GM20000 (cell line): ENCODE data around the gene LEMD3.
"Not testable (repeated sequence)": the region's sequence is repeated elsewhere in the genome, so short reads cannot be mapped to it uniquely, and the experiment has no call there.

ENCODE experiments used
- DNase-seq: peaks from one replicate; pipeline ENCODE4 v3.0.0; 2012; ENCODE audit warnings: low spot score
- TF ChIP-seq, protein P1 (sequence below): IDR thresholded peaks from 2 replicates; pipeline ENCODE4 v1.5.1; 2012; ENCODE audit warnings: mild to moderate bottlenecking, control low read depth; ENCODE audit errors: extremely low read depth, missing control alignments

The LEMD3 gene

DNA sequence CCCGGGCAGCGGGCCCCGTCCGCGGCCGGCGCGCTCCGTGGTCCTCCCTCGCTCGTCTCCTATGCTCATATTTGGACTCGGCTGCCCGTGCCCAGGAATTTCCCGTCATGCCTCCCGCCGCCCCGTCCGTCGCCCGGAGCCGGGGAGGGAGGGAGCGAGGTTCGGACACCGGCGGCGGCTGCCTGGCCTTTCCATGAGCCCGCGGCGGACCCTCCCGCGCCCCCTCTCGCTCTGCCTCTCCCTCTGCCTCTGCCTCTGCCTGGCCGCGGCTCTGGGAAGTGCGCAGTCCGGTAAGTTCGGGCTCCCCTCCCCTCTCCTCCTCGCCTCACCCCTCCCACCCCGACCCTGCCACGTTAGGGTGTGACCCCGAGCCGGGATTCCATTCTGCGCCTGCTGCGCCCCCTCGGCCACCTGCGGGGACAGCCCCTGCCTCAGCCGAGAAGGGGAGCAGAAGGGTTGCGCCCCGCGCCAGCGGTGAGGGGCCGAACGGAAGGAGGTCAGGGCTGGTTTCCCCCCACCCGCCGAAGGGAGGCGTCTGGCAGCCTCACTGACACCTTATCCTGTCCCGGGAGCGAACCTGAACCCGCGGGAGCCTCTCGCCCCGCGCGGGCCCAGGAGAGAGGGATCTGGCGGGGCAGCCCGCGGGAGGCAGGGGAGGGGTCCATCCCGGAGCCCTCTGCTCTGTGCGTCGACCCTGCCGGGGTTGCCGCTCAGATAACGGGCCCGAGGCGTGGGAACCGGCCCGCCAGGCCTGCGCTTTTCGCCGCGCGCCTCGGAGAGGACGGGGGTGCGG lies 109.4 kb downstream of the LEMD3 start, which contains the start of gene MSRB3:
MSRB3 (plus strand) TSS at position 108 of the 793 bp plus-strand sequence. CDS start 29,897 bp downstream, outside the sequence.
- peak; percentile 85 for DNase-seq

DNA sequence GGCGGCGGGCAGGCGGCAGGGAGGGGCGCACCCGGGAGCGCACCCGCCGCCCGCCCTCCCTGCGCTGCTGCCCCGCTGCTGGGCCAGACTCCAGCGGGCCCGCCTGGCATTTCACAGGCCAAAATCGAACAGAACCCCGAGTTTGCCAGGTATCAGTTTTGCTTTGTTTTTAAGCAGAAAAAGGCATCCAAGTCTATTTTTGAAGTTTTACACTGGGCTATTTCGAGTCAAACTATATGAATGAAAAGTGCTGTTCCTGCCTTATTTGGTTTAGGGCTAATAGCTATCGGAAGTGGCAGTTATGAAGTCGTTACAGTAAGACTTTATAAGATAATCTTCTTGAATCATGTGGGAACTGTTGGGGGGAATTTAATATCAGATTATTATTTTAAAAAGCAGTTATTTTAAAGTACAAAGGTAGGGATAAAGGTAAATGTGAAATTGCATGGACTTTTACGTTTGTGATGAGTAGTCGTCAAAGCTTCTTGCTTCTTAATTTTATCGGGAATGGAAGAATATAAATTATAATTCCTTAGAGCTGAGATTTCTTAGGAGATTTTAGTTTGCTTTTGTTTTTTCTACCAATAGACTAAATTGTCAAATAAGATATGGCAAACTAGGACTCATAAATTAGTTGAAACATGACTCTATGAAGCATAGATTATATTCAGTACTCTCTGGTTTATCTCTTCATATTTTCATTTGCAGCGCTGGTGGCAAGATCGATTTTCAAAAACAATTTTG lies 110.2 kb downstream of the LEMD3 start:
- TF ChIP-seq, protein P1, sequence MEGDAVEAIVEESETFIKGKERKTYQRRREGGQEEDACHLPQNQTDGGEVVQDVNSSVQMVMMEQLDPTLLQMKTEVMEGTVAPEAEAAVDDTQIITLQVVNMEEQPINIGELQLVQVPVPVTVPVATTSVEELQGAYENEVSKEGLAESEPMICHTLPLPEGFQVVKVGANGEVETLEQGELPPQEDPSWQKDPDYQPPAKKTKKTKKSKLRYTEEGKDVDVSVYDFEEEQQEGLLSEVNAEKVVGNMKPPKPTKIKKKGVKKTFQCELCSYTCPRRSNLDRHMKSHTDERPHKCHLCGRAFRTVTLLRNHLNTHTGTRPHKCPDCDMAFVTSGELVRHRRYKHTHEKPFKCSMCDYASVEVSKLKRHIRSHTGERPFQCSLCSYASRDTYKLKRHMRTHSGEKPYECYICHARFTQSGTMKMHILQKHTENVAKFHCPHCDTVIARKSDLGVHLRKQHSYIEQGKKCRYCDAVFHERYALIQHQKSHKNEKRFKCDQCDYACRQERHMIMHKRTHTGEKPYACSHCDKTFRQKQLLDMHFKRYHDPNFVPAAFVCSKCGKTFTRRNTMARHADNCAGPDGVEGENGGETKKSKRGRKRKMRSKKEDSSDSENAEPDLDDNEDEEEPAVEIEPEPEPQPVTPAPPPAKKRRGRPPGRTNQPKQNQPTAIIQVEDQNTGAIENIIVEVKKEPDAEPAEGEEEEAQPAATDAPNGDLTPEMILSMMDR: no peak
- no peak for DNase-seq

More for the DNA sequence above, 109.4 kb downstream of the LEMD3 start, which contains the start of gene MSRB3:
- TF ChIP-seq, protein P1: no peak

DNA sequence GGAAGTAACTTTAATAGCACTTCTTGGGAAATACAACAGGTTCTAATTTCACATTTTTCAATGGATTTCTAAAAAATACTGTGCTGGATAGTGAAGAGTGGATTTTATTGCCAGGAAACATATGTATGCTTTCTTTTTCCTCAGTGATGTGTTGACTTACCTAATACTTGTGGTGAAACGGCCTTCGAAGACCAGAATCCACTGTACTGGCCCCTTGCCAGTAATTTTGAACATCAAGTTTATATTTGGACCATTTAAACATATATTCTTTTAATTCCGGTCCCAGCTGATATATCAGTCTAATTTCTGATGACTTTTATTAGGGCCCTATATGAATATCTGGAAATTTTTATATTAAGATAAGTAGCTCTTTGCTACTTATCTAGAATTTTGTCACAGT lies 110.9 kb downstream of the LEMD3 start:
- TF ChIP-seq, protein P1: no peak

DNA sequence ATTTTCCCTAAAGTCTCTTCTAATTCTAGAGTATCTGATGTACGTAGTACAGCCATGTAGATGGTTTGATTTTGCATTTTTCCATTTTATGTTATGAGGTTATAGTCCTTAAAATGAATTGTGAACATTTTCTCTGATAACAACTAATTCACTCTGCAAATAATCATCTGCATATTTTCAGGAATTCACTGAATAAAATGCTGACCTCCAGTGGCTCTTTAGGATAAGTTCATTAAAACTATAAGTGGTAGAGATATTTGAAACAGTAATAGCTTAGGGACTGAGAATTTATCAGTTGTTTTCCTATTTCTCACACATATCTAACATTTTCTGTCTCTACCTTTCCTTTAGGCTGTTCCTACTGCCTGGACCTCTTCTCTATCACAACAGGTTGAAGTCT lies 113.5 kb downstream of the LEMD3 start:
- no peak for DNase-seq
- TF ChIP-seq, protein P1: no peak

More for the DNA sequence above, 110.9 kb downstream of the LEMD3 start:
- no peak for DNase-seq

DNA sequence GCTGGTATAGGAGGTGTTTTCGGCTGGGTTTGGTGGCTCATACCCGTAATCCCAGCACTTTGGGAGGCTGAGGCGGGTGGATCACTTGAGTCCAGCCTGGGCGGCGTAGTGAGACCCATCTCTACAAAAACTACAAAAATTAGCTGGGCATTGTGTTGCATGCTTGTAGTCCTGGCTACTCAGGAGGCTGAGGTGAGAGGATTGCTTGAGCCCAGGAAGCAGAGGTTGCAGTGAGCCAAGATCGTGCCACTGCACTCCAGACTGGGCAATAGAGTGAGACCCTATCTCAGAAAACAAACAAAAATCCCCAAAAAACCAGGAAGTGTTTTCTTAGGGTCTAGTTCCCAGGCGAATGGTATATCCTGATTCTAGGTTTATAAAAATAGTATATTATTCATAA lies 116.1 kb downstream of the LEMD3 start:
- not testable (repeated sequence) for DNase-seq

DNA sequence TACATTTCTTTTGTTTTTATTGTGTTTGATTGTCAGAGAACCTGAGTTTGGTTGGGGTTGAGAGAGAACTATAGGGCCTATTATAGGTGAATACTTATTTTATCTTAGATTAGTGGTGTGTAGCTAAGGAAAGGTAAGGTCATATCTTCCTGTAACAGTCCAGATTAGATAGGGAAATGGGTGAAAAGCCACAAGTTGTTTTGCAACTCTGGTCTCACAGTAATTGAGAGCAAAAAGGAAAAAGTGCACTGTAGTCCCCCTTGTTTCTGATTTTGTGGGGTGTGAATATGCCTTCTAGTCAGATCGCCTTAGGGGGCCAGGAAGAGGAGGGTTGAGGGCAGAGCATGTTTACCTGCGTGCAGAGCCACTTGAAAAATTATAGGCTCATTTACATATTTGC lies 118.0 kb downstream of the LEMD3 start:
- DNase-seq: no peak
- TF ChIP-seq, protein P1: no peak

DNA sequence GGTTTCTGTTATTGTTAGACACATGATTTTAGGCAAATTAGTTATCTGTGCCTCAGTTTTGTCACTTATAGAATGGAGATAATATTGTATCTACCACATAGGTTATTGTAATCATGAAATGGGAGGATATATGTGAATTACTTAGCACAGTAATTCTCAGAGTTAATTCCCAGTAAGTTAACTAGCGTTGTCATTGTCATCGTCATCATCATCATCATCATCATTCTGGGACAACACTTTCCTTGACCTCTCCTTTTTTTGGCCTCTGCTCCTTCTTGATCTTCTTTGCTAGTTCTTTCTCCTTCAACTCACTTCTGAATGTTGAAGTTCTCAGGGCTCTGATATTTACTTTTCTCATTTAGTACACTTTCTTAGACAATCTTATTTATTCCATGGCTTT lies 122.9 kb downstream of the LEMD3 start:
- TF ChIP-seq, protein P1: no peak
- DNase-seq: no peak
